HG03378 (cell line): ENCODE results near the gene RPTOR.
"Not testable (repeated sequence)": the region's sequence is repeated elsewhere in the genome, so short reads cannot be mapped to it uniquely, and the experiment has no call there.

Experiments
- ATAC-seq: cut with Tn5 transposase; IDR thresholded peaks from one replicate; pipeline ENCODE4 v1.9.1; 2021; ENCODE audit warnings: mild to moderate bottlenecking, moderate library complexity; ENCODE audit not compliant: unreplicated experiment

RPTOR gene

DNA sequence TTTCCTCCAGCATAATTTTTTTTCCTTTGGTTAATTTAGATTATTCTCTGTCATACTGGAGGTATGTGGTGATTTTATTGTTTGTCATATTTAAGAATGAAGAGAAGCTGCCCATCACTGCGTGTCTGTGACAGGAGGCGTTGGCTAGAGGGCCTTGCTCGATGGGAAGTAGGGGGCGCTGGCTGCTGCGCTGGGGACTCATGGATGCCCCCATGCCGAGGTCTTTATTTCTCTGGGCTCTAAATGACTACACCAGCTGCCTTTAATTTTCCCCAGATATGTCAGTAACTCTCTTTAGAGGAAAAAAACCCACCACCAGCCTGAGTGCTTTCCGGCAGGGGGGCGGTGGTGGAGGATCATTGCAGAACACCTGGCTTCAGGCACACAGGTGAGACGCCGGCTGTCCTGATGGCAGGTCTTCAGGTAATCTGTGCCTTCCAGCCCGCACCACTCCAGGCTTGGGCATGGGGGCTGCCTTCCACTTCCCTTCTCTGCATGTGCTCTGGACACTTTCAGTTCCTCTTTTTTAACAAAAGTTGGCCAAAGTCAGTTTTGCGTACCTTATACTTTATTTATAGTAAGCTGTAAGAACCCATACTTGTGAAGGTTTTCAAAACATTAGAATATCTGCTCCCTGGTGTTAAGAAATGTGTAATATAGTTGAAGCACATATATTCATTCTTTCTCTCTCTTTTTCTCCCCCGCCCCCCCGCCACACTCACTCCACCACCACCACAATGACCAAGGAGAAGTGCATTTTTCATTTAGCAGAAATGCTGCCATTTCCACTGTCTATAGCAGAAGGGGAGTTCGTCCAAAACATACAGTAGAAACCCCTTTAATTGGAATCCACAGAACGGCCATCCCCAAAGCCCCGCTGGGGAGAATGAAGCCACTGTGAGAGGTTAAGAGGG, 192.7 kb downstream of the RPTOR start:
- peak; percentile 62 for ATAC-seq

DNA sequence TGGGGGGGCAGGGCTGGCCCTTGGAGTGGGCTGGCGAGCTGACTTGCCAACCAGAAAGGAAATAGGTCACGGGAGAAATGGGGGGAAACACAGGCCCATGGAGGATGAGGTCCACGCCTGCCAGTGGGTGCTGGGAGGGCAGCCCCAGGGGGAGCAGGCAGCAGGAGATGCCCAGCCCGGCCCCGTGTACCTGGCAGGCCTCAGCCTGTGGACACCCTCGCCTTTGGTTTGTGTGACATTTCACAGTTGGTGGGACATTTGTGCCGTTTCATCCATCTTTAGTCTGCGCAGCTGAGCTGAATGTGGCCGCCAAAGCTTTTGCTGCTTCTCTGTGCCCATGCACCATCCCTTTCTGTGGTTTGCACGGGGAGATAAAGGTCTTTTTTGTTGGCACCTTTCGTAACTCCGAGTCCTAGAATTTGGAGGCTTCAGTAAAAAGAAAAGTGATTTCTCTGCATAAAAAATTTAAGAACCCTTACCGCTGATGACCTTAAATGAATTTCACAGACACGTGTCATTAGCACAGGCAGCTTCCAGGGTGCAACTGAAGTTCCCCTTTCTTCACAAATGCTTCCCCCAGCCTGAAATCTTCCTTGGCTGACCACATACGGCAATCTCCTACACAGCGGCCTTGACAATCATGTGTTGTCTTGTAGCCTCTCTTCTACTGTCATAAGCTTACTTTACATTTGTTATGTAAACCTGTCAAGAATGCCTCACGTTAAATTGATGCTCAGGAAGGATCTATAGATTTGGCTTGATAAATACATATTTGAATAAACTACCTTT, 193.6 kb downstream of the RPTOR start:
- no peak for ATAC-seq

DNA sequence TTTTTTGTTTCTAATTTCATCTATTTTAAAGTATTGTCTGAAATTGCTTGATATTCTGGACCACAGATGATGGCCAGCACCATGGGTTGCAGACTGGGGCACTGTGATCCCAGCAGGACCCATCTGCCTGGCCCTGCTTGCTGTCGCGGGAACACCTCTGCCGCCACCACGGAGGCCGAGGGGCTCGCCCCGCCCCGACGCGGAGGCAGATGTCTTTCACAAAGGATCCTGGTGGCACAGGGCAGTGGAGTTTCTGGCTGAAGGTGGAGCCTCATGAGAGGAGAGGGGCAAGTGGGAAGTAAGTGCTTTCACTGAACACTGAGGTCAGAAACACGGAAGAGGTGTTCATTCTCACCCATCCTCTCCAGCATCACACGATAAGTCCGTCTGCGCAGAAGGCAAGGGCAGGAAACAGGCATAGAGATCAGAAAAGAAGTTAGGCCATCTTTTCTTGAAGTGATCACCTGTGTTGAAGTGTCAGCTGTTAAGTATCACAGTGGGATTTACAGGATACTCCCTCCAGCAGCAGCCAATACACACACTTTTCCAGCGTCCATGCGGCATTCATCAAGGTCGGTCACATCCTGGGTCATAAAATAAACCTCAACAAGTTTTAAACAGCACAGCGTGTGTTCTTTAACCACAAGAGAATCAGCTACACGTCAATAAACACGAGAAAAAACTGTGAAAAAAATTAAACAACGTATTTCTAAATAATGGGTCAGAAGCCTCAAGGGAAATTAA, 194.5 kb downstream of the RPTOR start:
- ATAC-seq = no peak

GRCh38 chr17:80740141-80740540, 195.5 kb downstream of the RPTOR start:
- ATAC-seq = no peak

DNA sequence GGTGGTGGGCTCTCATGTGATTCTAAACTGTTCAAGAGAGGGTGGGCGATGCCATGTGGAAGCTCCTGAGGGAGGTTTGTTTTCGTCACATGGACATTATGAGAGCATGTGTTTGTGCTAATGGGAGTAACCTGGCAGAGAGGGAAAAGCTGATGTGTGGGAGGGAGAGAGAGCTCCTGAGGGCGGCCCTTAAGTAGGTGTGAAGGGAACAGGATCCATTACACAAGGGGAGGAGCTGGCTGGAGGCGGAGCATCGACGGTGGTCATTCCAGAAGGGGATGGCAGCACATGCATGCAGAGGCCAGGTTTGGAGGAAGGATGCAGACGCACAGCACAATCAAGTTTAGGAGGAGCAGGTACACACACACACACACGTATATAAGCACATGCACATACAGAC, 197.5 kb downstream of the RPTOR start:
- ATAC-seq = no peak

DNA sequence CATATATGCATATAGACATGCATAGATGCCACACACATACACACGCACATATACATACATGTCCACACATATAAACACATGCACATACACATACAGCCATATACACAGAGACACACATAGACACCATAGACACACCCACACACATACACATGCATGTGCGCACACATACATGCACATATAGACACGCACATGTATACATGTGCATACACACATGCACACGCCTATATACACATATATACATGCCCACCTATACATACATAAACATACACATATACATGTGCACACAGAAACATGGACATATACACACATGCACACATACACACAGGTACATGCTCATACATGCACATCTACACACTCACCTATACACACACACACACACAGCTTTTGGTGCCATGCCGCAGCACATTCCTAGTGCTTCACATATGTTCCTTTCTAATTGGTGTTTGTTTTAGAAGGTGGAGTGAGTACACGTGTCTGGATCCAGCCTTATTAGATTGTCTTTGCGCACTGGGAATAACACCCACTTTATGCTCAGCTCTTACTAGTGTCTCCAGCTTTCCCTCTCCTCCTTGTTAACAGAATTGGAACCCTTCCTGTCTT, 198.0 kb downstream of the RPTOR start:
- ATAC-seq = no peak

- no peak for ATAC-seq
Observed at GRCh38 chr17:80743181-80743771, 198.6 kb downstream of the RPTOR start.

- ATAC-seq = not testable (repeated sequence)
Observed at GRCh38 chr17:80743973-80744372, 199.3 kb downstream of the RPTOR start.

GRCh38 chr17:80744725-80745124, 200.1 kb downstream of the RPTOR start:
- ATAC-seq = not testable (repeated sequence)

GRCh38 chr17:80745183-80745582, 200.5 kb downstream of the RPTOR start:
- ATAC-seq = no peak

DNA sequence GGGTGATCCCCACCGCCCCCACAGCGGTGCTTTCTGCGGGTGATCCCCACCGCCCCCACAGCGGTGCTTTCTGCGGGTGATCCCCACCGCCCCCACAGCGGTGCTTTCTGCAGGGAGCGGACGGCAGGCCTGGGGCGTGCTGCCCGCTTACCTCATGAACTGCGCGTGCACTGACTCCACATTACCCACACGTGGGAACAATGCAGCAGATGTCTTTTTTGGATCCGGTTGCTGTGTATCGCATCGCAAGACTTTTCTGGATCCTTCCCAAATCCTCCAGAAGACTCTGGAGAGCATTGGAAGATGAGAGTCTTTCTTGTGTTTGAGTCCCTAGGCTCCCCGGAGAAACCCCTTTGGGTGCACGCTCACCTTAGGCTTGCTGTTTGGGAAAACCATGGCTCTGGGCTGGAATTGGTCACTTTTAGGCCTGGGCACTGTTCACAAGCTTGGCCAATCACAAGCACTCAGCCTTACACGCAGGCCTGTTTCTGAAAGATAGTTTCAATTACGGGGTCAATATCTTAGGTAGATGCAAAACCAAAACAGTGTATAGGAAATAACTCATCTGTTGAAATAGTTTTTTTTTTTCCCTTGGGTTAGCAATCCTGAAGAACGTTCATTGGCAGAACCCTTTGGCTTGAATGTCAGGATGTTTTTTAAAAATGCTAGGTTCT, 201.8 kb downstream of the RPTOR start:
- no peak for ATAC-seq

- ATAC-seq = no peak
Observed at GRCh38 chr17:80747469-80747868, 202.8 kb downstream of the RPTOR start.

DNA sequence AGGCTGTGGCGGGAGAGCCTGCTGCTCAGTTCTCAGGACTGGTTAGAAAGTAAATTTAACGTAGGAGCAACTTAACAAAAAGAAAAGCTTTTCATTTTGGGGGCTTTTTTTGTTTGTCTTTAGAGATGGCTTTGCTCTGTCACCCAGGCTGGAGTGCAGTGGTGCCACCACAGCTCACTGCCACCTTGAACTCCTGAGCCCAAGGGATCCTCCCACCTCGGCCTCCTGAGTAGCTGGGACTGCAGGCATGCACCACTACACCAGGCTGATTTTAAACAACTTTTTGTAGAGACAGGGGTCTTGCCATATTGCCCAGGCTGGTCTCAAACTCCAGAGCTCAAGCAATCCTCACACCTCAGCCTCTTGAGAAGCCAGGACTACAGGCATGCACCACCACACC, 205.0 kb downstream of the RPTOR start:
- no peak for ATAC-seq

DNA sequence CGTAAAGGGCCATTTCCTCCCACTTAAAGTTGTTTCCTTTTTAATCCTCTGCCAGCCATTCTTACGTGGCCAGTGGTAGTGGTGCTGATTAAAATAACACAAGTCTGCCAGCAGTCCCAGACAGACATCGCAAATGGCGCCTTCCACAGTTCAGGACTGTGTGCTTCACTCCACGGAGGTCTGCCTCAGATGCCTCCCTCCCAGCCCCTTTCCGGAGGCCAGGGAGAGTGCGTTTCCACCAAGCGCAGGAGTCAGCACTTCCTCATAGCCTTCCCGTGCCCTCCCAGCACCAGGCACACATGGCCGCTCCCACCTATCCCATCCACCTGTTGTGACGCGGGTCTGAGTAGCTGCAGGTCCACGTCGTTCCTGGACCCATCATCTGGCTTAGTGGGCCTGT, 205.6 kb downstream of the RPTOR start:
- no peak for ATAC-seq

GRCh38 chr17:80751070-80751945, 206.7 kb downstream of the RPTOR start:
- ATAC-seq = no peak

- no peak for ATAC-seq
Observed at GRCh38 chr17:80751946-80752581, 207.4 kb downstream of the RPTOR start.

DNA sequence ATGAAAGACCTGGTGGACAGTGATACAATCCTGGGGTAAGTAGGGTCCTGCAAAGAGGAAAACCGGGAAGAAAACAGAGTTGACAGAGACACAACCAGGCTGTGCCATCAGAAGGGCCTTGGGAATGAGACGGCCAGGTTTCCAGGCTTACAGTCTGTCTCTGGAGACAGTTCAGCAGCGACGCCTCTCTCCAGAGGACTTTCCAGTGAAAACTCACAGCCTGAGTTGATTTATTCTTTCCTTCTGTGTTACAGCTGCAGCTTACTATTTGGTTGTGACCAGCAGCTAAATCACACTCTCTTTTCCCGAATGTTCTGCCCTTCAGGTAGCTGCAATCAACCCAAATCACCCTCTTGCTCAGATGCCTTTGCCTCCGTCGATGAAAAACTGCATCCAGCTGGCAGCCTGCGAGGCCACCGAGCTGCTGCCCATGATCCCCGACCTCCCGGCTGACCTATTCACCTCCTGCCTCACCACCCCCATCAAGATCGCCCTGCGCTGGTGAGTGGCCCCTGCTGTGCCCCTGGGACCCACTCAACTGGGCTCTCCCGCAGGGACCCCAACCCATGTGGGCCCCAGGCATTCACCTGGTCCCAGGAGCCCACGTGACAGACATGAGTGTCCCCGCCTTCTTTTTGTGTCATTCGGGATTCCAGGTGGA, 209.2 kb downstream of the RPTOR start:
- ATAC-seq = no peak

GRCh38 chr17:80754846-80755245, 210.2 kb downstream of the RPTOR start:
- no peak for ATAC-seq
